ENCODE measurements around the gene TNIP2.

The TNIP2 gene

DNA sequence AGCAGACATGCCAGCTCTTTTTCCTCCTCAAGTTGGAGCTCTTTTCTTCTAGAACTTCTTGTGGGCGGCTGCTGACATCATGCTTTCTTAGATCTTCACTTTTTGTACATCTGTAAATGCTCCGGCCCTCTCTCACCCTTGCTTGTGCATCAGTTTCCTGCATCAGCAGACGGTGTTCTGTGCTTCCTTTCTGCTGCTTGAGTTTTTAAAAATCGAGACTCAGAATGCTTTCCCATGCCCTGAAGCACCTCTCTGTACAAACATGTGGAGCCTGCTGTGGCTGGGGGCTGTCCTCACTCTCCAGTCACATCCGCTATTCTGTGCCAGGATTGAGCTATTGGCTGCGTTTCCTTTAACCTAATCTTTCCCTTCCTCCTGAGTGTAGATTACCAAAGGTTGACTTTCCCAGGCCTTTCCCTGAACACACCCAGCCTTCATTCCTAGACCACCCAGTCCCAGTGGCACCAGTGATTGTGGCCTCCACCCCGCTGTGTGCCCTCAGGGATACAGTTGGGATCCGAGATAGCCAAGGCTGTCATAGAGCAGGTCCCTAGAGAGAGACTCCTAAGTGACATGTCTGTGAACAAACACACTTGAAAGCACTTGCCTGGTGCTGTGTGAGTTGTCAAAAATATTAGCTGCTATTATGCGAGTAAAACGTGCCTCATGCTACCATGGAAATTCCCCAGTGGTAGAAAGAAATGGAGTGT is 41.9 kb downstream of the TNIP2 start:
- peak; percentile 55 for DNase-seq

GRCh38 chr4:2713337-2713736 is 42.8 kb downstream of the TNIP2 start:
- DNase-seq: no peak

GRCh38 chr4:2712261-2712842 is 43.8 kb downstream of the TNIP2 start:
- DNase-seq: no peak

GRCh38 chr4:2702770-2703169 is 53.4 kb downstream of the TNIP2 start:
- DNase-seq: no peak

- no peak for DNase-seq
Observed at GRCh38 chr4:2702361-2702760, 53.8 kb downstream of the TNIP2 start.

GRCh38 chr4:2700031-2700430 is 56.1 kb downstream of the TNIP2 start:
- no peak for DNase-seq

DNA sequence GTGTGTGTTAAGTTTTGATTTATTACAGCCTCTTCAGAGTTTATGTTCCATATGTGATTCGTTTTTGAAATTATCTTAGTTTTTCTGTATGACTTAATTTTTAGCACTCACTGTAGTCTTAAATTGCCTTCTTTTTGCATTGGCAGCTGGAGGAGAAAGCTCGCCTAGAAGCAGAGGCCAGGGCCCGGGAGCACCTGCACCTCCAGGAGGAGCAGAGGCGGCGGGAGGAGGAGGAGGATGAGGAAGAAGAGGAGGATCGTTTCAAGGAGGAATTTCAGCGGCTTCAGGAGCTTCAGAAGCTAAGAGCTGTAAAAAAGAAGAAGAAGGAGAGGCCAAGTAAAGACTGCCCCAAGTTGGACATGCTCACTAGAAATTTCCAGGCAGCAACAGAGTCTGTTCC is 56.6 kb downstream of the TNIP2 start:
- no peak for DNase-seq

DNA sequence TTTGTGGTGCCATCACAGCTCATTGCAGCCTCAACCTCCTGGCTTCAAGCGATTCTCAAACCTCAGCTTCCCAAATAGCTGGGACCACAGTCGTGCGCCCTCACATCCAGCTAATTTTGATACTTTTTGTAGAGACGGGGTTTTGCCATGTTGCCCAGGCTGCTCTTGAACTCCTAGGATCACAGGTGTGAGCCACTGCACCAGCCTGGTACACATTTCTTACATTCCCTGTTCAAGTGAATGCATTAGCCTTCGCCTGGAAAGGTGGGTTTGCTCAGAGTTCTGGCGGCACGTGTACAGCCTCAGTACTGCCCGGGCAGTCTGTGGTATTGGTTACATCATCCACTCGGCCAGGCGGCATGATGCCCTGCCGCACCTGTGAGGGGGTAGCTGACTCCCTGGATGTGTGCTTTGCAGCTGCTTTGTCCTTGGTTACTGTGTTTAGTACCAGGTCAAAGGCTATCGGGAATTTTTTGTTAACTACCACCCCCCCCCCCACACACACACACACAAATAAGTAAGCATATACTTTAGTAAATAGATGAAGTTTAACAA is 57.1 kb downstream of the TNIP2 start:
- no peak for DNase-seq

- no peak for DNase-seq
Observed at GRCh38 chr4:2698504-2698903, 57.6 kb downstream of the TNIP2 start.

DNA sequence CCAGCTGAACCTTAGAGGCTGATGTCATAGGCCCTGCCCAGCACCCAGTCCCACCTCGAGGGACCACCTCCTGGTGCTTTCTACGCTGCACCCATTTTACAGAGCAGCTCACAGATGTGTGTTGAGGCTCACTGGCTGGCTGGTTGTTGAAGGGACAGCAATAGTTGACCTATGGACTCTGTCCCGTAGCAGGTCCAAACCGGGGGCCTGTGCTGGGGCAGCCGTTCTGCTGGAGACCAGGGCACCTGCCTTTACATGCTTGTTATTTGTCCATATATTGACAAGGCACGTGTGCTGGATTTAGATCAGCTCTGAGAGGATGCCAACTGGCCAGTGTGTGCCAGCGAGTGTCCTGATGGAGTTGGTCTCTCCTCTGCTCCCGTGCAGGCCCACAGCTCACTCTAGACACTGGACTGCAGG is 58.1 kb downstream of the TNIP2 start:
- no peak for DNase-seq

- no peak for DNase-seq
Observed at GRCh38 chr4:2696423-2696822, 59.7 kb downstream of the TNIP2 start.

GRCh38 chr4:2695346-2696060 is 60.6 kb downstream of the TNIP2 start:
- DNase-seq: no peak

DNA sequence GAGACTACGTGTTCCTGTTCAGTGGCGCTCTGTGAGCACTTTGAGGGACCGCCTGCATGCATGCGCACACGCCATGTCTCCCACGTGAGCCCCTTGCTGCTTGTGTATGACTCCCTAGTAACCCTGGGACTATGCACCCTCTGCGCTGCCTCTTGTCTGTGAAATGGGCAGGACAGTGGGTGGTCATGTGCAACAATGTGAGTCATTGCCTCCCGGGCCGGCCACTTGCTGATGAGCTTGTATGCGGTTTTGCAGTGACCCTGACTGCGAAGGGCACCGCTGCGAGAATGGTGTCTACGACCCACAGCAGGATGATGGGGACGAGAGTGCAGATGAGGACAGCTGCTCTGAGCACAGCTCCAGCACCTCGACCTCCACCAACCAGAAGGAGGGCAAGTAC is 61.4 kb downstream of the TNIP2 start:
- no peak for DNase-seq

DNA sequence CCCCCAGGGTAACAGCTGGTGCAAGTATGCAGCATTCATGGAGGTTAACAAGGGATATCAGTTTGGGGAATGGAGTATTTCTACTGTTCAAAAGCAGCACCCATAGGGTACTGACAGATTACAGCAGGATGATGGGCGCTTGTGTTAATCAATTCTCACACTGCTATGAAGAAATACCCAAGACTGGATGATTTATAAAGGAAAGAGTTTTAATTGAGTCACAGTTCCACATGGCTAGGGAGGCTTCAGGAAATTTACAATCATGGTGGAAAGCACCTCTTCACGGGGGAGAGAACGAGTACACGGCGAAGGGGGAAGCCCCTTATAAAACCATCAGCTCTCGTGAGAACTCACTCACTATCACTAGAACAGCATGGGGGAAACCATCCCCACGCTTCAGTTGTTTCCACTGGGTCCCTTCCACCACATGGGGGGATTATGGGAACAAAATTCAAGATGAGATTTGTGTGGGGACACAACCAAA is 64.1 kb downstream of the TNIP2 start:
- no peak for DNase-seq
